SK-N-MC (cell line): ENCODE measurements around the gene PPP2R3B.

Experiments
- DNase-seq: peaks from one replicate; pipeline ENCODE4 v3.0.0-alpha.2; 2011; ENCODE audit warnings: low read depth, low spot score
- H3K27ac ChIP-seq: fragments of 200-600 bp; sonication (generic); 2 replicates; pipeline ENCODE4 v1.5.1; 2016; ENCODE audit warnings: mixed run types
- H3K36me3 ChIP-seq: fragments of 200-600 bp; sonication (generic); 2 replicates; pipeline ENCODE4 v1.6.1; 2017; ENCODE audit warnings: antibody characterized with exemption, low read length, mixed read lengths; ENCODE audit not compliant: insufficient read depth
- H3K4me3 ChIP-seq: fragments of 200-600 bp; sonication (generic); 2 replicates; pipeline ENCODE4 v1.5.1; 2016
- H3K9ac ChIP-seq: fragments of 200-600 bp; sonication (generic); 2 replicates; pipeline ENCODE4 v1.8.0; 2017; ENCODE audit warnings: mixed run types, mixed read lengths; ENCODE audit not compliant: insufficient read length
- H3K9me3 ChIP-seq: fragments of 200-600 bp; sonication (generic); 2 replicates; pipeline ENCODE4 v1.6.1; 2017; ENCODE audit warnings: low read depth, mild to moderate bottlenecking, antibody characterized with exemption, low read length, moderate library complexity, mixed read lengths
- EZH2 ChIP-seq: fragments of 200-600 bp; sonication (generic); IDR thresholded peaks from one replicate; pipeline ENCODE4 v1.6.1; 2017; ENCODE audit warnings: antibody characterized with exemption
- FOXP2 ChIP-seq: optimal IDR thresholded peaks from 2 replicates; pipeline ENCODE3; 2011; ENCODE audit warnings: mild to moderate bottlenecking, moderate library complexity; ENCODE audit not compliant: insufficient read depth; ENCODE audit errors: extremely low read length, control extremely low read depth
- POLR2AphosphoS5 ChIP-seq: IDR thresholded peaks from 2 replicates; pipeline ENCODE4 v1.6.1; 2012; ENCODE audit warnings: mild to moderate bottlenecking, low read depth, low read length, borderline replicate concordance

PPP2R3B gene

GRCh38 chrX:349196-349595, 37.5 kb downstream of the PPP2R3B start:
- Histone ChIP-seq H3K9me3 (no peaks in the 10 kb centered on the region), H3K9ac (no peak overlapping the region), H3K36me3 (no peaks in the 10 kb centered on the region; the same call in 1 of the 2 replicates), H3K27ac (no peak overlapping the region), H3K4me3 (no peak overlapping the region)
- DNase-seq = no peak
- no peak for TF ChIP-seq POLR2AphosphoS5
- TF ChIP-seq EZH2 = no peak
- TF ChIP-seq FOXP2 = no peak

GRCh38 chrX:348461-349117, 38.1 kb downstream of the PPP2R3B start:
- Histone ChIP-seq H3K36me3 (no peaks in the 10 kb centered on the region; the same call in 1 of the 2 replicates), H3K4me3 (no peak overlapping the region), H3K9me3 (no peaks in the 10 kb centered on the region)

GRCh38 chrX:347351-348117, 39.2 kb downstream of the PPP2R3B start:
- no peak overlapping the region for H3K4me3 ChIP-seq
- no peak for TF ChIP-seq FOXP2
- TF ChIP-seq EZH2 = no peak
- TF ChIP-seq POLR2AphosphoS5 = no peak
- no peak overlapping the region for H3K27ac ChIP-seq

More at GRCh38 chrX:348461-349117, 38.1 kb downstream of the PPP2R3B start:
- TF ChIP-seq EZH2 = no peak
- TF ChIP-seq POLR2AphosphoS5 = no peak
- TF ChIP-seq FOXP2 = no peak
- Histone ChIP-seq H3K27ac (no peak overlapping the region), H3K9ac (no peak overlapping the region)
- DNase-seq = no peak

GRCh38 chrX:346034-346813, 40.5 kb downstream of the PPP2R3B start:
- H3K36me3 ChIP-seq = no peaks in the 10 kb centered on the region; the same call in 1 of the 2 replicates
- no peak overlapping the region for H3K27ac ChIP-seq
- no peaks in the 10 kb centered on the region for H3K9me3 ChIP-seq
- H3K4me3 ChIP-seq = no peak overlapping the region
- no peak for DNase-seq
- no peak for TF ChIP-seq EZH2
- no peak for TF ChIP-seq FOXP2
- no peak for TF ChIP-seq POLR2AphosphoS5
- H3K9ac ChIP-seq = no peak overlapping the region

More at GRCh38 chrX:347351-348117, 39.2 kb downstream of the PPP2R3B start:
- Histone ChIP-seq H3K9me3 (no peaks in the 10 kb centered on the region), H3K36me3 (no peaks in the 10 kb centered on the region; the same call in 1 of the 2 replicates), H3K9ac (no peak overlapping the region)
- DNase-seq = no peak

- Histone ChIP-seq H3K27ac (no peak overlapping the region), H3K36me3 (no peaks in the 10 kb centered on the region; the same call in 1 of the 2 replicates), H3K9me3 (no peaks in the 10 kb centered on the region), H3K4me3 (no peak overlapping the region), H3K9ac (no peak overlapping the region)
- TF ChIP-seq POLR2AphosphoS5 = no peak
- no peak for TF ChIP-seq EZH2
- no peak for TF ChIP-seq FOXP2
- no peak for DNase-seq
Measured at GRCh38 chrX:345020-345925, 41.4 kb downstream of the PPP2R3B start.

- H3K4me3 ChIP-seq = no peak overlapping the region
- no peaks in the 10 kb centered on the region; the same call in 1 of the 2 replicates for H3K36me3 ChIP-seq
- no peak overlapping the region for H3K9ac ChIP-seq
- TF ChIP-seq POLR2AphosphoS5 (no peak), FOXP2 (no peak), EZH2 (no peak)
- DNase-seq = no peak
- no peaks in the 10 kb centered on the region for H3K9me3 ChIP-seq
- no peak overlapping the region for H3K27ac ChIP-seq
Measured at GRCh38 chrX:344371-344901, 42.3 kb downstream of the PPP2R3B start.

GRCh38 chrX:341541-342101, 45.1 kb downstream of the PPP2R3B start:
- DNase-seq = no peak
- Histone ChIP-seq H3K36me3 (no peaks in the 10 kb centered on the region; the same call in 1 of the 2 replicates), H3K9ac (no peak overlapping the region), H3K27ac (no peak overlapping the region), H3K9me3 (no peaks in the 10 kb centered on the region), H3K4me3 (no peak overlapping the region)
- TF ChIP-seq POLR2AphosphoS5 (no peak), EZH2 (no peak), FOXP2 (no peak)
